Fibroblast of lung (primary cell): ENCODE results near the gene FSD1L.
"Not testable (repeated sequence)": the region's sequence is repeated elsewhere in the genome, so short reads cannot be mapped to it uniquely, and the experiment has no call there.

Experiments used
- EZH2 ChIP-seq: IDR thresholded peaks from 2 replicates; pipeline ENCODE4 v1.5.1; 2012; ENCODE audit warnings: low read length, control low read depth, mild to moderate bottlenecking; ENCODE audit errors: missing control alignments
- TF ChIP-seq, protein P1 (sequence below), 2 donors: IDR thresholded peaks in 1 of 2; conservative IDR thresholded peaks in 1 of 2; 1 replicate in 1 of 2; 2 replicates in 1 of 2; pipeline ENCODE4 v1.5.1; 2011 to 2012; ENCODE audit warnings: low read length in 2 of 2, control low read depth in 1 of 2, inconsistent platforms in 1 of 2, low read depth in 1 of 2, mild to moderate bottlenecking in 1 of 2

DNA sequence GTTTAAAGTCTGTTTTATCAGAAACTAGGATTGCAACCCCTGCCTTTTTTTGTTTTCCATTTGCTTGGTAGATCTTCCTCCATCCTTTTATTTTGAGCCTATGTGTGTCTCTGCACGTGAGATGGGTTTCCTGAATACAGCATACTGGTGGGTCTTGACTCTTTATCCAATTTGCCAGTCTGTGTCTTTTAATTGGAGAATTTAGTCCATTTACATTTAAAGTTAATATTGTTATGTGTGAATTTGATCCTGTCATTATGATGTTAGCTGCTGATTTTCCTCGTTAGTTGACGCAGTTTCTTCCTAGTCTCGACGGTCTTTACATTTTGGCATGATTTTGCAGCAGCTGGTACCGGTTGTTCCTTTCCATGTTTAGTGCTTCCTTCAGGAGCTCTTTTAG lies 132.1 kb downstream of the FSD1L start:
- TF ChIP-seq, protein P1, sequence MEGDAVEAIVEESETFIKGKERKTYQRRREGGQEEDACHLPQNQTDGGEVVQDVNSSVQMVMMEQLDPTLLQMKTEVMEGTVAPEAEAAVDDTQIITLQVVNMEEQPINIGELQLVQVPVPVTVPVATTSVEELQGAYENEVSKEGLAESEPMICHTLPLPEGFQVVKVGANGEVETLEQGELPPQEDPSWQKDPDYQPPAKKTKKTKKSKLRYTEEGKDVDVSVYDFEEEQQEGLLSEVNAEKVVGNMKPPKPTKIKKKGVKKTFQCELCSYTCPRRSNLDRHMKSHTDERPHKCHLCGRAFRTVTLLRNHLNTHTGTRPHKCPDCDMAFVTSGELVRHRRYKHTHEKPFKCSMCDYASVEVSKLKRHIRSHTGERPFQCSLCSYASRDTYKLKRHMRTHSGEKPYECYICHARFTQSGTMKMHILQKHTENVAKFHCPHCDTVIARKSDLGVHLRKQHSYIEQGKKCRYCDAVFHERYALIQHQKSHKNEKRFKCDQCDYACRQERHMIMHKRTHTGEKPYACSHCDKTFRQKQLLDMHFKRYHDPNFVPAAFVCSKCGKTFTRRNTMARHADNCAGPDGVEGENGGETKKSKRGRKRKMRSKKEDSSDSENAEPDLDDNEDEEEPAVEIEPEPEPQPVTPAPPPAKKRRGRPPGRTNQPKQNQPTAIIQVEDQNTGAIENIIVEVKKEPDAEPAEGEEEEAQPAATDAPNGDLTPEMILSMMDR (conservative IDR thresholded peaks at IDR 0.05 in 1 of 2, IDR thresholded peaks at IDR 0.05 in 1 of 2; ENCODE audit: low read depth in 1 of 2, low read length in 2 of 2) = not testable (repeated sequence)
- TF ChIP-seq EZH2 = not testable (repeated sequence)
